DND-41 (cell line): ENCODE measurements around the gene OGG1.
A peak's percentile ranks its signal among the peaks of the same experiment; 100 is the strongest.

Experiments
- ATAC-seq: fragments of 200-7000 bp; cut with Tn5 transposase; 3 replicates; pipeline ENCODE4 v1.9.1; 2021; ENCODE audit warnings: low read depth; ENCODE audit not compliant: insufficient read depth
- DNase-seq: peaks from one replicate; pipeline ENCODE4 v3.0.0-alpha.2; 2020
- H2AFZ ChIP-seq: 2 replicates; pipeline ENCODE4 v1.6.0; 2012; ENCODE audit warnings: low read depth, low read length
- H3K27ac ChIP-seq: 2 replicates; pipeline ENCODE4 v1.5.1; 2012; ENCODE audit warnings: low read length, inconsistent platforms
- H3K27me3 ChIP-seq: fragments of 200-600 bp; sonication (generic); 2 replicates; pipeline ENCODE4 v1.6.0; 2012; ENCODE audit warnings: low read length, mild to moderate bottlenecking, inconsistent platforms; ENCODE audit not compliant: insufficient read depth, poor library complexity
- H3K36me3 ChIP-seq: 2 replicates; pipeline ENCODE4 v1.5.1; 2012; ENCODE audit warnings: low read length, inconsistent platforms; ENCODE audit not compliant: insufficient read depth
- H3K4me1 ChIP-seq: 2 replicates; pipeline ENCODE4 v1.5.1; 2012; ENCODE audit warnings: mild to moderate bottlenecking, low read length; ENCODE audit not compliant: insufficient read depth
- H3K4me2 ChIP-seq: 2 replicates; pipeline ENCODE4 v1.6.0; 2012; ENCODE audit warnings: mild to moderate bottlenecking, moderate library complexity, low read length, inconsistent platforms; ENCODE audit not compliant: insufficient read depth
- H3K4me3 ChIP-seq, 2 experiments: fragments of 200-600 bp in 1 of 2; shearing (Covaris generic) in 1 of 2; 2 replicates each; pipeline ENCODE4 v1.5.1; 2012 to 2016; ENCODE audit warnings: inconsistent platforms in 2 of 2, low read length in 2 of 2, mild to moderate bottlenecking in 2 of 2, low read depth in 1 of 2, moderate library complexity in 1 of 2
- H3K79me2 ChIP-seq: 2 replicates; pipeline ENCODE4 v1.6.0; 2012; ENCODE audit warnings: low read length, inconsistent platforms; ENCODE audit not compliant: insufficient read depth
- H3K9ac ChIP-seq: 2 replicates; pipeline ENCODE4 v1.6.0; 2012; ENCODE audit warnings: low read depth, mild to moderate bottlenecking, inconsistent platforms, low read length, moderate library complexity
- H3K9me3 ChIP-seq: 2 replicates; pipeline ENCODE4 v1.5.1; 2012; ENCODE audit warnings: low read length, moderate library complexity, mild to moderate bottlenecking, inconsistent platforms; ENCODE audit not compliant: insufficient read depth, severe bottlenecking
- H4K20me1 ChIP-seq: 2 replicates; pipeline ENCODE4 v1.6.0; 2012; ENCODE audit warnings: low read length; ENCODE audit not compliant: insufficient read depth
- CTCF ChIP-seq: IDR thresholded peaks from 2 replicates; pipeline ENCODE4 v1.5.1; 2012; ENCODE audit warnings: borderline replicate concordance, low read length, moderate library complexity, mild to moderate bottlenecking; ENCODE audit not compliant: poor library complexity, severe bottlenecking; ENCODE audit errors: extremely low read depth
- EZH2 ChIP-seq: IDR thresholded peaks from 3 replicates; pipeline ENCODE4 v1.6.1; 2012; ENCODE audit warnings: borderline replicate concordance, low read depth, mild to moderate bottlenecking, moderate library complexity, low read length, inconsistent platforms; ENCODE audit not compliant: severe bottlenecking

The OGG1 gene

GRCh38 chr3:9782770-9783169 lies 33.0 kb downstream of the OGG1 start:
- Histone ChIP-seq H3K79me2 (no peaks in the 10 kb centered on the region), H3K36me3 (peaks cover 48% of the 10 kb centered on the region), H3K9ac (no peak overlapping the region), H3K4me2 (no peak overlapping the region), H2AFZ (no peak overlapping the region), H3K4me3 (no peak overlapping the region), H3K4me1 (peaks cover 28% of the 10 kb centered on the region), H3K27me3 (no peaks in the 10 kb centered on the region), H4K20me1 (peaks cover 22% of the 10 kb centered on the region), H3K9me3 (no peaks in the 10 kb centered on the region), H3K27ac (no peak overlapping the region)
- TF ChIP-seq EZH2: no peak
- peak; percentile 45 for TF ChIP-seq CTCF
- DNase-seq: no peak
- ATAC-seq: no peak

- TF ChIP-seq CTCF (no peak), EZH2 (no peak)
- H3K9me3 ChIP-seq: no peaks in the 10 kb centered on the region
- no peaks in the 10 kb centered on the region for H3K79me2 ChIP-seq
- H3K27ac ChIP-seq: no peak overlapping the region
- H3K4me3 ChIP-seq: no peak overlapping the region
- H4K20me1 ChIP-seq: peaks cover 16% of the 10 kb centered on the region
- H2AFZ ChIP-seq: no peak overlapping the region
- H3K9ac ChIP-seq: no peak overlapping the region
- no peak for DNase-seq
- H3K4me1 ChIP-seq: peaks cover 26% of the 10 kb centered on the region
- ATAC-seq: no peak
- no peaks in the 10 kb centered on the region for H3K27me3 ChIP-seq
- peaks cover 48% of the 10 kb centered on the region for H3K36me3 ChIP-seq
- H3K4me2 ChIP-seq: no peak overlapping the region
Measured at GRCh38 chr3:9783954-9784353, 34.2 kb downstream of the OGG1 start.

GRCh38 chr3:9784965-9785364 lies 35.2 kb downstream of the OGG1 start:
- Histone ChIP-seq H3K36me3 (peaks cover 57% of the 10 kb centered on the region), H3K27me3 (no peaks in the 10 kb centered on the region), H3K9me3 (no peaks in the 10 kb centered on the region), H2AFZ (no peak overlapping the region), H3K4me3 (no peak overlapping the region), H3K79me2 (no peaks in the 10 kb centered on the region), H3K4me2 (no peak overlapping the region), H3K27ac (no peak overlapping the region), H3K4me1 (peaks cover 16% of the 10 kb centered on the region), H3K9ac (no peak overlapping the region), H4K20me1 (peaks cover 7% of the 10 kb centered on the region)
- ATAC-seq (no peak), DNase-seq (no peak)
- TF ChIP-seq CTCF: no peak
- TF ChIP-seq EZH2: no peak

- Histone ChIP-seq H3K27me3 (no peaks in the 10 kb centered on the region), H2AFZ (no peak overlapping the region), H3K4me3 (no peak overlapping the region), H3K79me2 (no peaks in the 10 kb centered on the region), H3K27ac (no peak overlapping the region), H4K20me1 (peaks cover 1% of the 10 kb centered on the region; the same call in 1 of the 2 replicates), H3K4me2 (no peak overlapping the region), H3K9me3 (no peaks in the 10 kb centered on the region), H3K4me1 (peaks cover 10% of the 10 kb centered on the region), H3K36me3 (peaks cover 63% of the 10 kb centered on the region), H3K9ac (no peak overlapping the region)
- TF ChIP-seq EZH2 (no peak), CTCF (no peak)
- DNase-seq (no peak), ATAC-seq (no peak)
Measured at GRCh38 chr3:9785602-9786001, 35.9 kb downstream of the OGG1 start.
